Glutamatergic neuron (in vitro differentiated cells): ENCODE data around the gene UBE2QL1. TPM values are rescaled to one million over a fixed set of nuclear protein-coding genes. Genes with fewer than 3 reads are reported as not detected.

Experiments used
- DNase-seq: peaks from one replicate; pipeline ENCODE4 v3.0.0; 2022
- H3K27ac Mint-ChIP-seq: one replicate; pipeline ENCODE4 v1.8.0; 2020; ENCODE audit warnings: mild to moderate bottlenecking, mixed read lengths, inconsistent platforms; ENCODE audit not compliant: unreplicated experiment
- H3K27me3 Mint-ChIP-seq: one replicate; pipeline ENCODE4 v1.8.0; 2020; ENCODE audit warnings: mild to moderate bottlenecking, moderate library complexity, mixed read lengths, inconsistent platforms; ENCODE audit not compliant: unreplicated experiment
- H3K36me3 Mint-ChIP-seq: one replicate; pipeline ENCODE4 v1.8.0; 2020; ENCODE audit warnings: mild to moderate bottlenecking, mixed read lengths, inconsistent platforms; ENCODE audit not compliant: unreplicated experiment
- H3K4me1 Mint-ChIP-seq: one replicate; pipeline ENCODE4 v1.8.0; 2020; ENCODE audit warnings: mild to moderate bottlenecking, low read depth, mixed read lengths, inconsistent platforms; ENCODE audit not compliant: unreplicated experiment
- H3K4me3 Mint-ChIP-seq: one replicate; pipeline ENCODE4 v1.8.0; 2020; ENCODE audit warnings: mild to moderate bottlenecking, mixed read lengths, inconsistent platforms; ENCODE audit not compliant: unreplicated experiment
- H3K9me3 Mint-ChIP-seq: one replicate; pipeline ENCODE4 v1.8.0; 2020; ENCODE audit warnings: mild to moderate bottlenecking, moderate library complexity, mixed read lengths, inconsistent platforms; ENCODE audit not compliant: unreplicated experiment
- CTCF ChIP-seq: fragments of 200-600 bp; sonication (generic); IDR thresholded peaks from one replicate; pipeline ENCODE4 v1.5.0; 2021; ENCODE audit not compliant: partially characterized antibody, unreplicated experiment
- total RNA-seq: library from RNA; stranded (reverse); fragmentation: NEBNext Ultra II Directional; extraction: Animal tissue kit (Norgen Biotek cat#: 25700); gene quantifications from one replicate; pipeline ENCODE4 v1.2.1, GENCODE V29; 2021; ENCODE audit not compliant: unreplicated experiment

UBE2QL1 gene
- total RNA-seq, 1 donor from 2014 or later = 4.5 TPM

DNA sequence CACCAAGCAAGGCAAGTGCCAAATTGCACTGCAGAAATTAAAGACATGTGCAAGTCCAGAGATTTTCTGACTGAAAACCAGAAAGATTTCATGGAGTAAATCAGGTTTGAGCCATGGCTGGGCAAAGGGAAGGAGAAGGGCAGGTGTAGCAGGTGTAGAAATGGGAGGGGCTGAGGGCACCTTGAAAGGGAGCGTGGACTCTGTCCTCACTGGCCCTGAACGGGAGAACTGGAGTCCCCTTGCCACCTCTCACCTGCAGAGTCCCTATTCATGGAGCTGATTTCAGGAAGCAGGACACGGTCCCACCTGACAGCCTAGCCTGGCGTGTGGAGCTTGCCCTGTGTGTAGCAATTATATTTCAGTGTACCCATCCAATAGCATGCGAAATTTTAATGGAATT, 46.3 kb downstream of the UBE2QL1 start:
- peaks cover 2% of the 10 kb centered on the region for H3K9me3 Mint-ChIP-seq
- H3K4me3 Mint-ChIP-seq = no peak overlapping the region

DNA sequence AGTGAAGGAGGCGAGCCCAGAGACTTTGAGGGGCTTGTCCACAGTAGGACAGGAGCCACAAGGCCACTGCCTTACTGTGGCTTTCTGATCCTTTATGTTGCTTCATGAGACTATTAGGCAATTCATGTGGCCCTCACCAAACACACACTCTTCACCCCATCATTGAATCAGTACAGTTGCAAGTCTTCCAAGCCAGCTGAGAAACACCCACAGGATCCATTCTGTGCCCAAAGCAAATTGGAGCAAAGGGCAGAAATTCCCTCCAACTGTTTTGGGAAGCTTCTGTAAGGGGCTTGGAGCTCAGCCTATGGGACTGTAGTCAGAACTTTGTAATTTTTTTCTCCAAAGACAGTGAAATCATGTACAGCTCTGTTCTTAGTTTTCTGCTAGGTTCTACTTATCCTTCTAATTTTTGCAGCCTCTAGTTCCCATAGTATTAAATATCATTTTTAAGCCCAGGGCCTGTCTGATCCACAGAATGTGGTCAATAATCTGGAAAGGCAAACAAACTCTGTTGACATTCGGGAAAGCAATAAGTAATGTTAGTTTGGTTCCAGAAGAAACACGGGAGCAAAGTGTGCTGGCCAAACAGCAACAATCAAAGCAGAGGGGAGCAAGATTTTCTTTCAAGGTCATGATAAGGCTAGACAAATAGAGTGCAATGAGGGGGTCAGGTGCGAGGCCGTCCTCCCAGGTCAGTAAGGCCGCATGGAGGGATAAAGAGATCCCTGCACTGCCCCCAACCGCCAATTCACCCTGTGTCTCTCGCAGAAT, 47.0 kb downstream of the UBE2QL1 start:
- no peak overlapping the region for H3K4me3 Mint-ChIP-seq
- H3K4me1 Mint-ChIP-seq = peaks cover 10% of the 10 kb centered on the region
- no peak for DNase-seq
- H3K27me3 Mint-ChIP-seq = no peaks in the 10 kb centered on the region
- no peak for TF ChIP-seq CTCF
- H3K9me3 Mint-ChIP-seq = peaks cover 2% of the 10 kb centered on the region
- H3K36me3 Mint-ChIP-seq = no peaks in the 10 kb centered on the region
- no peak overlapping the region for H3K27ac Mint-ChIP-seq

More for the DNA sequence above, 46.3 kb downstream of the UBE2QL1 start:
- no peaks in the 10 kb centered on the region for H3K27me3 Mint-ChIP-seq
- DNase-seq = no peak
- no peak for TF ChIP-seq CTCF
- no peaks in the 10 kb centered on the region for H3K36me3 Mint-ChIP-seq
- H3K27ac Mint-ChIP-seq = no peak overlapping the region
- H3K4me1 Mint-ChIP-seq = peaks cover 10% of the 10 kb centered on the region

DNA sequence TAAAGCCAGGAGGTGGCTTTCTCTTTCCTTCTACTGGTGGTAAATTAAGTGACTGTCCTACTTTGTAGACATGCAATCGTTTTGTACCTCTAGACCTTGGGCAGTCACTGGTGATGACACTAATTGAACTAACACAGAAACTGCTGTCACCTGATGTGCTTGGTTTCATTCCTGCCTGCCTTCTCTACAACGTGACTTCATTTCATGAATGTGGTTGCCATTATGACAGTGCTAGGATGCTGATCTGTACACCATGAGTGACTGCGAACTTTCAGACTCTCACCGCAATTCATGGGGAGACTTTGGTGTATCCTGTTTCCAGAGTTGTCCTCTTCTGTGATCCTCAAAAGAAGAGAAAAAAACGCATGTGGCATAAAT, 47.5 kb downstream of the UBE2QL1 start:
- Mint-ChIP-seq H3K27me3 (no peaks in the 10 kb centered on the region), H3K9me3 (peaks cover 2% of the 10 kb centered on the region), H3K36me3 (no peaks in the 10 kb centered on the region), H3K4me3 (no peak overlapping the region), H3K27ac (no peak overlapping the region), H3K4me1 (peaks cover 7% of the 10 kb centered on the region)
- DNase-seq = no peak
- no peak for TF ChIP-seq CTCF

DNA sequence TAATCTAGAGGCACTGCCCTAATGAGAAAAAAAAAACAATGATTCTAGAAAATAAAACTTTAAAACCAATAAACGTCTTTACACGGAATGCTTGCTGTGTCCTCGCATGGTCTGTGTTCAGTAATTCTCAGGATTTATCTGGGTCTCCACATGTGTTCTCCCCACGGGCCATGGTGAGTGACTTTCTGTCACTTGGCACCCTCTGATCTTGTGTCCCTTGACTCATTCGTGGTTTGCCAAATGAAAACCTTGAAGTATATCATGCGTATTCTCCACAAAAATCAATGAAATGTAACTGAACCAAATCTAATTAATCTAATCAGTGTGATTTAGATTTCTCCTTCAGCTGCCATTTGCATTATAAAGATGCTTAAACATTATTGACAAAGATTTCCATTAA, 48.0 kb downstream of the UBE2QL1 start:
- DNase-seq = no peak
- H3K4me3 Mint-ChIP-seq = no peak overlapping the region
- peaks cover 1% of the 10 kb centered on the region for H3K9me3 Mint-ChIP-seq
- H3K27me3 Mint-ChIP-seq = no peaks in the 10 kb centered on the region
- peaks cover 2% of the 10 kb centered on the region for H3K4me1 Mint-ChIP-seq
- H3K36me3 Mint-ChIP-seq = no peaks in the 10 kb centered on the region
- no peak overlapping the region for H3K27ac Mint-ChIP-seq
- no peak for TF ChIP-seq CTCF

DNA sequence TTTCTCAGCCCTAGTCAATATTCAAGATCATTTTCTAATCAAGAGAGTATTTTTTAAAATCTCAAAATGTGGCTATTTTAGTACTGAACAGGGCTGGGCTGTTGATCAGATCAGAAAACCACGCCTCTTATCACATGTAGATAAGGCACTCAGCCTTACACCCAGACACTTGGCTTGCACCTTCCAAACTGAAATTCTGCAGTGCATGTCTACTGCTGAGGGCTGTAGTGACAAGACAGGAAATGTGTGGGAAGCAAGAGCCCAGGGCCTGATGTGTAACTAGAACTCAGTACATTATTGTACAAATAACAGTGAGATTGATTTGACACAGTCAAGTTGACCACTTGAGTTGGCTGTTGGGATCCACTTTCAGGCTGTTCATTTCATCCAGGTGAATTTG, 48.6 kb downstream of the UBE2QL1 start:
- Mint-ChIP-seq H3K9me3 (no peaks in the 10 kb centered on the region), H3K4me3 (no peak overlapping the region), H3K36me3 (no peaks in the 10 kb centered on the region), H3K27ac (no peak overlapping the region), H3K27me3 (no peaks in the 10 kb centered on the region), H3K4me1 (no peaks in the 10 kb centered on the region)
- no peak for DNase-seq
- no peak for TF ChIP-seq CTCF
